Measurements from ENCODE around the gene CDH15.
A peak's percentile ranks its signal among the peaks of the same experiment; 100 is the strongest.

The CDH15 gene, protein sequence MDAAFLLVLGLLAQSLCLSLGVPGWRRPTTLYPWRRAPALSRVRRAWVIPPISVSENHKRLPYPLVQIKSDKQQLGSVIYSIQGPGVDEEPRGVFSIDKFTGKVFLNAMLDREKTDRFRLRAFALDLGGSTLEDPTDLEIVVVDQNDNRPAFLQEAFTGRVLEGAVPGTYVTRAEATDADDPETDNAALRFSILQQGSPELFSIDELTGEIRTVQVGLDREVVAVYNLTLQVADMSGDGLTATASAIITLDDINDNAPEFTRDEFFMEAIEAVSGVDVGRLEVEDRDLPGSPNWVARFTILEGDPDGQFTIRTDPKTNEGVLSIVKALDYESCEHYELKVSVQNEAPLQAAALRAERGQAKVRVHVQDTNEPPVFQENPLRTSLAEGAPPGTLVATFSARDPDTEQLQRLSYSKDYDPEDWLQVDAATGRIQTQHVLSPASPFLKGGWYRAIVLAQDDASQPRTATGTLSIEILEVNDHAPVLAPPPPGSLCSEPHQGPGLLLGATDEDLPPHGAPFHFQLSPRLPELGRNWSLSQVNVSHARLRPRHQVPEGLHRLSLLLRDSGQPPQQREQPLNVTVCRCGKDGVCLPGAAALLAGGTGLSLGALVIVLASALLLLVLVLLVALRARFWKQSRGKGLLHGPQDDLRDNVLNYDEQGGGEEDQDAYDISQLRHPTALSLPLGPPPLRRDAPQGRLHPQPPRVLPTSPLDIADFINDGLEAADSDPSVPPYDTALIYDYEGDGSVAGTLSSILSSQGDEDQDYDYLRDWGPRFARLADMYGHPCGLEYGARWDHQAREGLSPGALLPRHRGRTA

DNA sequence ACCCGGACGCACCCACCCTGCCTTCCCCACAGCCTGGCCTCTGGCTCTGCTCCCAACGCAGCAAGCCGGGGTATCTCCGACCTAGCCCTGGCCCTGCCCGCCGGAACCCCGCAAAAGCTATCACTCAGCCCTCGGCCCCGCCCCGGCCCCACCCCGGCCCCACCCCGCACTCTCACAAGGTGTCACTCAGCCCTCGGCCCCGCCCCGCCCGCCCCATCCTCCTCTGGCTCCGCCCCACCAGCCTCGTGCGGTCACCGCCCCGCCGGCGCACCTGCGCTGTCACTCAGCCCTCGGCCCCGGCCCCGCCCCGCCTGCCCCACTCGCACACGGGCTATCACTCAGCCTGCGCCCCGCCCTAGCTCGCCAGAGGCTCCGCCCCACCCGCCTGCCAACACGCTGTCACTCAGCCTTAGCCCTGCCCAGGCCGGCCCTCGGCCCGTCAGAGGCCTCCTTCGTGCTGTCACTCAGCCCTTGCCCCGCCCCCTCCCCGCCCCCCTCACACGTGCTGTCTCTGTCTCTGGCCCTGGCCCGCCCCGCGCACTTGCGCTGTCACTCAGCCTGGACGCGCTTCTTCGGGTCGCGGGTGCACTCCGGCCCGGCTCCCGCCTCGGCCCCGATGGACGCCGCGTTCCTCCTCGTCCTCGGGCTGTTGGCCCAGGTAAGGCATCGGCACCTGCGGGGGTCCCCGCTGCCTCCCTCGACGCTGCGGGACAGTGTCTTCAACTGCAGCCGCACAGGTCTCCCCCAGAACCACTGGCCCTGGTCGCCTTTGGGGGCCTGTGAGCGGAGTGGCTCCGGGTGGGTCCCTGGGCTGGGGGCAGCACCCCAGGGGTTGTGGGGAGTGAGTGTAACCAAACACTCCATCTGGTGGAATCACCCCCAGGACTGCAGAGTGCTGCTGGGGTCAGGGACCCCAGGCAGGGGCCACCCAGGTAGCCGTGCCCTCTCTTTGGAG is at the start of gene CDH15:
Gene CDH15 (plus strand): TSS at position 533 of the 955 bp plus-strand sequence. CDS start 84 bp downstream, at position 617.
- peak; percentile 74 for DNase-seq

DNA sequence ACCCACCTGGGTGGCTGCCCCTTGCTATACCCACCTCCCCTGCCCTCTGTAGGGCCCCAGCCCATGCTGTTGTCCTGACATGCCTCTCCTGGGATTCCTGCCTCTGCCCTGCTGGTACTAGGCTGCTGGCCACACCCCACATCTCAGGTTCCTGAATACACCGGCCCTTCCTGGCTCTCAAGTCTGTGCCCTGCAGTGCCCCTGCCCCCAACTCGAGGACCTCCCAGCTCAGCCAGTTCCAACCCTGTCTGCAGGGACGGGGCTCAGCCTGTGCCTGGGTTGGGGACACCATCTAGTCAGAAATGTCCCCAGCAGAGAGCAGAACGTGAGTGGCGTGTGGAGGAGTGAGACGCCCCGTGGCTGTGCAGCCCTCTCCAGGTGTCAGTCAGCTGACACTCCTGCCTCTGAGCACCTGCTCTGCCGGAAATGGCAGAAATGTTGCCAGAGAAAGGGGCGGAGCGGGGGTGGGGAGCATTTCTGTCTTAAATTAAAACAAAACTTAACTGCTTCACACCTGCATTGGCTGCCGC is 49.2 kb upstream of the CDH15 start:
- DNase-seq, result no peak

DNA sequence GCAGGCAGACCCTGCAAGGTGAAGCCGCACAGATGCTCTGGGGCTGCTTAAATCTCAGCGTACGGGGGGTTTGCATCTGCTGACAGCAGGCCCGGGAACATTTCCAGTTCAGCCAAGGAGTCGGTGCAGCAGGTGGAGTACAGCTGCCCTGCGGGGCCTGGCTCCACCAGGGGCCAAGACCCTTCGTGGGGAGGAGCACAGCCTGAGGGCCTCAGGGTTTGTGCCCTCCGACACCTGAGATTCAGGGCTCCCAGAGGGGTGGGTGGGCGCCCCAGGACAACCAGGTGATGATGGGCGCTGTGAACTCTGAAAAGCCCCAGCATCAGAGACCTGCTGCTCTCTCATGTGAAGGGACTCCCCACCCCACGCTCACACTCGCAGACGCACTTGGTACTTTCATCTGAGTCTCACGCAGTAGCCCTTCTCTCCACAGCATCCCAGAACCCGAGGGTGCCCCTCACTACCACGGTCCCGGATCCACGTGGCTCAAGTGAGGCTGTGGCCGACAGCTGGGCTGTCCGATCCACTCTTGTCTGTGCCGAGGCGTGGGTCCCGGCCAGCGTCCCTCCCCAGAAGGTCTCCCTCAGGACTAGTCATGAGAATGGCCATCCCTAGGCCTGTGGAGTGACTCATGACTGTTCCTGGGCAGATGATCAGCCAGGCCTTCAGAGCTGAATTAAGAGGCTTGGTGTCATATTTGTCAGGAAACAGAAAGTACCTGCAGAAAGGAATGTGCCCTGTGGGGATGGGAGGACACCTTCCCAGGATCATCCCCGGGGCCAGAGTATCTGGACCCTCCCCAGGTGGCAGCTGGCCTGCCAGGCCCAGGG is 48.3 kb upstream of the CDH15 start:
- no peak for DNase-seq

DNA sequence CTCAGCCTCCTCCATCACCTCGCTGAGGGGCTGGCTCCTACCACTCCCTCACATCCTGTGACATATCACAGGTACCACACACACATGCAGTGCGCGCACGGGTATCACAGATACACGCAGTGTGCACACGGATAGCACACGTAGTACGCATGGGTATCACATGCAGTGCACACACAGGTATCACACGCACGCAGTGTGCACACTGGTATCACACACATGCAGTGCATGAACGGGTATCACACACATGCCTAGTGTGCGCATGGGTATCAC is 47.8 kb upstream of the CDH15 start:
- no peak for DNase-seq

DNA sequence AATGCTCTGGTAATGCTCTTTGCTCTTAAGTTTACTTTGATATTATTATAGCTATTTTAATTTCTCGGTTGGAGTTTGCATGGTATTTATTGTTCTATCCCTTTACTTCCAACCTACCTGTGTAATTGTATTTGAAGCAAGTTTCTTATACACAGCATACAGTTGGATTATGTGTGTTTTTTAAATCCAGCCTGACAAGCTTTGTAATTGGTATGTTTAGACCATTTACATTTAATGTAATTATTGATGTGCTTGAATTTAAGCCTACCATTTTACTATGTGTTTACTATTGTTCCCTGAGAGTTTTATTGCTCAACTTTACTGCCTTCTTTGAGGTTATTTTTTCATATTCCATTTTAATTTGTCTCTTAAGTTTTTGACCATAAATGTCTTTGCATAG is 42.2 kb upstream of the CDH15 start:
- DNase-seq, result no peak

DNA sequence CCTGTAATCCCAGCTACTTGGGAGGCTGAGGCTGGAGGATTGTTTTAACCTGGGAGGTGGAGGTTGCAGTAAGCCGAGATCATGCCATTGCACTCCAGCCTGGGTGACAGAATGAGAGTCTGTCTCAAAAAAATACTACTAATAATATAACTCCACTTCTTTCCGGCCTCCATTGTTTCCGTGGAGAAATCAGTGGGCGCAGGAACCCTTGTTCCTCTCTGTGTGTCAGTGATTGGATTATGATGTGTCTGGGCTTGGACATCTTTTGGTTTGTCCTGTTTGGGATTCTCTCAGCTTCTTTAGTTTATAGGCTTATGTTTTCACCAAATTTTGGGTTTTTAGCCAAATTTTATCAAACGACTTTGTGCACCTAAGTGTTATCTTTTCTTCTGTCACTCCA is 41.1 kb upstream of the CDH15 start:
- DNase-seq, result no peak

DNA sequence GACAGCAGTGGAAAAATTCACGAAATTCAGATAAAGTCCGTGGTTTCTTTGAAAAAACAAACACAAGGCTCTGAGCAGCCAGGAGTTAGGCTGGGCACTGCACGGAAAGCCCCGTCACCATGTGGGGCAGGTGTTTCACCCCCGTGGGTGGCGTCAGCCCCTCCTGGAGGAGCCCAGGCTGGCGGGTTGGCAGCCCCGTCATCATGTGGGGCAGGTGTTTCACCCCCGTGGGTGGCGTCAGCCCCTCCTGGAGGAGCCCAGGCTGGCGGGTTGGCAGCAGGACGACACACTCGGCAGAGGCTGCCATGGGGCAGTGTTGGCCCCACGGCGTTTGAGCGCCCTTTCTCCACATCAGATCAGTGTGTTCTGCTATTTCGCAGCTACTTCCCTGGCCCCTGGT is 39.8 kb upstream of the CDH15 start:
- no peak for DNase-seq

DNA sequence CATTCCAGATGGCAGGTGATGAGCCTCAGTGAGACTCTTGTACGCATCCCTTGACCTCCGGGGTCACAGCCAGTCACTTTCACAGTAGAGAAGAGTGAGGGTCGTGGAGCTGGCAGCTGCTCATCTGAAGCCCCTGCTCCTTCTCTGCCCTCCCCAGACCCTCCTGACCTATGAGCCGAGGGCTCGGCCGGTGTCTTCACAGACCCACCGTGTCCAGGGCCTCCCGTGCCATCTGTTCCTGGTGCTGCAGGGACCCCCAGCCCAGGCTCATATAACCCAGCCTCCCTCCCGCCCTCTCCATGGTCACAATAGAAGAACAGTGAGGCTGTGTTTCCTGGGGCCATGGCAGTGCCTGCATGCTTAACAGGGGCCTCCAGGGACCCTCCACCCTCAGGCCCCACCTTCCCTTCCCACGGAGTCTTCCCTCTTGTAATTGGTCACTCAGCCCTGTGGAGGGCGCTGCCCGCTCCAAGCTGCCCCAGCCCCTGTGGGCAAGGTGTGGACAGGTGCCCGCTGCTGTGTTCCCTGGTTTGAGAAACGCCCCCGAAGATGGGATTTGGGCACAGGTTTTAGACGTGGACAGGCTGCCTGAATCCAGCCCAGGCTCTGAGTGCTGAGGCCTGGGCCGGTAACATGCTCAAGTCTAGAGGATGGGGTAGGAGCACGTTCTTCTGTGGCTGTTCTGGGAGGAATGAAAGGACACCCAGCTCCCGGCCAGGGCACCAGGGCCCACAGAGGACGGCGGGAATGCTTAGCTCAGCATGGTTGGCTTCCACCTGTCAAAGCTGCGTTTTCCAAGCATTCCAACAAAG is 39.1 kb upstream of the CDH15 start:
- DNase-seq, result no peak

DNA sequence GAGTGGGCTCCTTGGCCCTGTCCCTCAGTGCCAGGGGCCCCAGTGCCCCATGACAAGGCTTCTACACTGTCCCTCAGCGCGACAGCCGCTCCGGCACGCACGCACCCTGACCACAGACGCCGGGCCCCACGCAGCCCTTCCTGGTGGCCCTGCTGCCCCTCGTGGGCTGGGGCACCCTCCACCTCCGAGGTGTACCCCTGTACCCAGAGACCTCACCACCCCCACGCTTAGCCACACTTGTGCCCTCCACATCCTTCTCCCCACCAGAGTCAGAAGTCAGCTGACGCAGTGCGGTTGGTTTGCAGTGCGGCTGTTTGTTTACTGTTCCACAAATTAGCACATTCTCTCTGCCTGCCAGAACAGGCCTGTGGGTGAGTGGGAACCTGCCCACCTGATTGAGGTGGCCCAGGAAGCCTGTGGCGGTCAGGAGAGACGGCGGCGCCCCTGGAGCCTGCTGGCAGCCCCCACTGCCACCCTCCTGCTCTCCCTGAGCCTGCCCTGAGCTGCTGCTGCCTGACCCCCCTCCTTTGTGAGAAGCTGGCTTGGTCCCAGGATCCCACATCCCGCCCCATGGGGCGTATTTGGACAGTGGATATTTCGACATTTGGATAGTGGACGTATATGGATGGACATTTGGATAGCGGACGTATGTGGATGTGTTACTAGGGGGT is 38.0 kb upstream of the CDH15 start:
- no peak for DNase-seq

DNA sequence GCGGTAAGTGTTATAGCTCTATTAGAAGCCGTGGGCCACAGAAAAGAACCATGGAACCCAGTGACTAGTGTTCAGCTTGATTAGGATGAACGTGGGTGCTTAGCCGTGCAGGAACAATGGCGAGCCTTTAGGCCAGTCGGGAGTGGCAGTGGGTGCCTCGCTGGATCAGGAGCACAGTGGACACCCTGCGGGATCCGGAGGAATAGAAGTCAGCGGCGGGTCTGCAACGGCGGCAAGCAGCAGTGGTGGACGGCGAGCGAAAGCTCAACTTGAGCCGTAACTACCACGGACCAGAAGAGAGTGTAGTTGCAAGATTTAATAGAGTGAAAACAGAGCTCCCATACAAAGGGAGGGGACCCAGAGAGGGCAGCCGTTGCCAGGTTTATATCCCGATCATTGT is 37.3 kb upstream of the CDH15 start:
- no peak for DNase-seq

DNA sequence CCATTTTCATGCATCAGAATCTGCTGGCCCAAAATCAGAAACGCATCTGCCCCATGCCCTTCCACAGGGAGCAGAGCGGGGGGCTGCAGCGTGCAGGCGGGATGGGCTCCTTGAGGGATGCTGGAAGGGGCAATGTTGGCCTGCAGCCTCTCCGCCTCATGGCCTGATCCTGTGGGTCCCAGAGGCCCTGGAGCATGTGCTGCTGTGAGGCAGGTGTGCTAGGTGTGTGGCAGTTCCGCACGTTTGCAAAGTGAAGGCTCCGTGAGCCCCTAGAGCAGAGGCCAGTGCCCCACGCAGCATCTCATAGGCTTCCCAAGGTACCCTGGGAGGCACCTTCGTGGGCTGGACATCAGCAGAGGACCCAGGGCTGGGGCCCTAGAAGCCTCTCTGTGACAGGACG is 36.4 kb upstream of the CDH15 start:
- no peak for DNase-seq

DNA sequence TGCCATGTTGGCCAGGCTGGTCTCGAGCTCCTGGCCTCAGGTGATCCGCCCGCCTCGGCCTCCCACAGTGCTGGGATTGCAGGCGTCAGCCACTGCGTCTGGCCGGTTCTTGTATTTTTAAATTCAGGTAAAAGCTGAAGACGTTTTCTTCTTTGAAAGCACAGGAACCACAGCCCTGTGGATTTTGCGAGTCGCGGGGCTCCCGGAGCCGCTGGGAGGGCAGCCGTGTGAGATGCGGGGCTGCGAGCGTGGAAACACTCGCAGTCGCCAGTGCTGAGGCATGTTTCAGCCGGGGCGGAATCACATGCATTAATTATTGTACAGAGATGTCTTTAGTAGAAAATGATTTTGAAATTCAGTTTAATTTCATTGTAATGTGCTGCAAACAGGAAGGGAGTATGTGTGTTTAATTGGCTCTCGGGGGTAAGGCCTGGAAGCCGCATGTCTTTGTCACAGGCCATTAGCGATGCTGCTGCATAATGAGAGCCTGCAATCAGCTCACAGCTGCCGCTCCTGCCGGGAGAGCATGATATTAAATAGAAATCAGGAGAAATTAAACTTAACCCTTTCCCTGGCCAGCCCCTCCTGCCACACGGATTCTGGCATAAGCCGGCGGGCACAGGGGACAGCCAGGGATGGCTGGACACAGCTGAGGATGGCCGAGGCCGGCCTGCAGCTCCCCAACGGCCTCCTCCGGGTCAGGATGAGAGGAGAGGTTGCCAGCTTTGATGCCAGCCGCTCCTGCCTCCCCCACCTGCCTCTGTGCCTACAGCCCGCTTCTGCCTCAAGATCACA is 35.4 kb upstream of the CDH15 start:
- peak; percentile 67 for DNase-seq

DNA sequence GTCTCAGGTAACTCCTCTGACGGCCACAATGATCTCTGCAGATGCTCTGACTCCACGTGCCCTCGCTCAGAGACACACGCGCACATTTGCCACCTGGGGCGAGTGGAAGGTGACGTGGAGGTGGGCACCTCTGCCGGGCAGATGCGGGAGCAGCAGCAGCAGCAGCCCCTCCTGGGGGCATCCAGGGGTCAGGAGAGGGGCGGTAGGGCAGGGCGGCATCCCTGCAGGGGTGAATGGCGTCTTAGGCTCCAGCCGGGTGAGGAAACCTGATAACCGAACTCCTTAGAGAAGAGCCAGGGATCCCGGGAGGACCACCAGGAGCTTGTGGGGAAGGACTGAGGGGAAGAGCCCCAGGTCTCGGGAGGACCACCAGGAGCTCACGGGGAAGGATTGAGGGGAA is 34.6 kb upstream of the CDH15 start:
- DNase-seq, result no peak

DNA sequence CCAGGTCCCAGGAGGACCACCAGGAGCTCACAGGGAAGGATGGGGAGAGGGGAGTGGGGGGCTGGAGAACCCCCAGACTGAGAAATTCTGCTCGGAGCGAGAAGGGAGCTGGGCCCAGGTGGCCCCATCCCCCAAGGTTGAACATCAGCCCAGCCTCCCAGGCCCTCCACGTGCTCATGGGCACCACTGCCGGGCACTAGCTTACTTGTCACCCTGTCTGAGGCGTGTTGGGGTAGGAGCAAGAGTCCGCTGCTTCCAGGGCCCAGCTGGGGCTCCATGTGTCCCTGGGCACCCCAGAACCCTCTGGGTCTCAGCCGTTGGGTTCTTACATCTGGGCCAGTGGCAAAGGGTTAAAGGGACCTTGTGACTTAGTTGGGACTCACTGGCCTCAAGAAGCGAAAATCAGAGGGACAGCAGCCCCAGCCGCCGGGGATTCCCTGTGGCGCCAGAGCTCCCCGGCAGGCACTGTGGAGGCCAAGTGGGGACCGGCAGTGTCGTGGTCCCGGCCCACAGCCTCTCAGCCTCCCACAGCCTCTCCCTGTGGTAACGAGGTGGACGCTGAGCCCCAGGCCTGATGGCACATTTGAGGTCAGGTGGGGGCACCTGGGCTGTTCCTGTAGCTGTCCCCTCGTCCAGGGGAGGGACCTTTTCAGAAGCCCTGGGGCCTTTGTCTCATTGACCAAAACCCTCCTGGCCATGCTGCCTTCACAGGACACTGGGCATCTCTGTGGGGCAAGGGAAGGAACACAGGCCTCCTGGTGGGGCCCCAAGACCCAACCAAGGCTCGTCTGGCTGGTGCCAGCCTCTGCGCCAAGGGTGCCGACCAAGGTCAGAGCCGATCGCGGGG is 33.7 kb upstream of the CDH15 start:
- DNase-seq, result no peak

DNA sequence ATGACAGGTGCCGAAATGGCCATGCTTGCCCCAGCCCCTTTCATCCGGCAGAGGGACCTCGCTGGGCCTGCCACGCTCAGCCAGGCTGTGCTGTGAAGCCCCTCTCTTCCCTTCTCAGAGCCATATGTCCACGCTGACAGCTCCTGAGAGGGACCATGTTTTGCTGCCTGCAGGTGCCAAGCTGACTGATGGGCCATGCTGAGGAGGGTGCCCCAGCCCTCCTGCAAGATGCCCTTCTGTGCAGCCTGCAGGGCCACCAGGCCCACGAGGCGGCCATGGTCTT is 33.1 kb upstream of the CDH15 start:
- no peak for DNase-seq

DNA sequence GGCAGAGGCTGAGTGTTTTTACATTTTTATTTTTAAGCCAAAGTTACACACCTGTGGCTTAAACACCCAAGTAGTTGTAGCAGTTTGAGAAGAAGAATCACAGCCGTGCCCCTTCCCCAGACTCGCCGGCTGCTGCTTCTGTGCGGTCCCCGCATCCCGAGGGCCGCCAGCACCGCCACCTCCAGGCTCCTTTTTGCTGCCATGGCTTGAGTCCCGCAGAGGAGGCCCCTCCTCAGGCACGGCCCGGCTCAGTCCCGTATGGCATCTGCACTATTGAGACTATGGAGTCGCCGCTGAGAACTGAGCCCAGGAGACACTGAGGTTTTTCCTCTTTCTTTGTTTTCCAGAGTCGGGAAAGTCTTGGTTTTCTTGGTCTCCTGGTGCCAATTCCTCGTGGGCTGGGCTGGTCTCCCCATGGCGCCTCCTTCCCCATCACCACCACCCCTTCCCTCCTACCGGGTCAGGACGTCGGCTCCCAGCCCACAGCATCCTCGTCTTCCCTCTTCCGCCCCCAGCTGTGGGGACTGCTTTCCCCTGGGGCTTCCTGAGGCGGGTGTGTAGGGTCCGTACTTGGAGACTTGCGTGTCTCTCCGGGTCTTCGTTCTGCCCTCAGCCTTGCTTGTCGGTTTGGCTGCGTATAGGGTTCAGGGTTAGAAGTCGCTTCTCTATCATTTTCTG is 32.6 kb upstream of the CDH15 start:
- DNase-seq, result no peak

DNA sequence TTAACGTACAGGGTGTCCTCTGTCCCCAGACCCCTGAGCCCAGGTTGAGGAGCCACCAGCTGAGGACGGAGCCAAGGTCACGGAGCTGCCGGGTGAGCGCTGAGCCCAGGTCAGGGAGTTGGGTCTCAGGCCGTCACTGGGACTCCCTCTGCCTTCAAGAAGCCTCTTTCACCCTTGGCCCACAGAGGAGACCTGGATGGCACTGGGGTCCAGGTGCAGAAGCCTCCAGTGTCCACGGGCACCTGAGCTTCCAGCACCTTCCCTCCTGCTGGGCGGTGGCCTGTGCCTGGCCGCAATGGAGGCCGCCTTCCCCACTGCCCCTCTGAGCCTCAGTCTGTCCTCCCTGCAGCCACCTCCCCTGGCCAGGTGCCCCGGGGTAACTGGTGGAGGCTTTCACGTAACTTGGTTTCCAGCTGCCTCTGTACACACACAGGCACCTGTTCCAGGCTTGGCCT is 31.6 kb upstream of the CDH15 start:
- no peak for DNase-seq

DNA sequence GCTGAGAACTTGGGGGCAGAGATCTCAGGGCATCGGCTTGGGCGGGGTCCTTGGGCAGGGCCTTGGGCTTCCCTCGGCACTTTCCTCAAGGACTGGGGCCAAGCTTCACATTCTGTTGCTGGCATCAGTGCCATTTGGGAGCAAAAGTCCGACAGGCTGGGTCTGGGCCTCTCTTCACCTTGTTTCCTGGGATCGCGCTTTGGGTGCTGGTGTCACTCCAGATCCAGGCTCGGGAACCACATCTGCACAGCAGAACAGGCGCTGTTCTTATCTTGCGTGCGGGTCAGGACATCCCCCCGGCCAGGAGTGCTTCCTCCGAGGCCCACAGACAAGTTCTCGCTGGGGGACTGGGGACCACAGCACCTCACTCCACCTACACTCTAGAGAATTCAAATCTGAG is 31.1 kb upstream of the CDH15 start:
- DNase-seq, result no peak
